Measurements from ENCODE around the gene OR4D9.
A peak's percentile ranks its signal among the peaks of the same experiment; 100 is the strongest.

OR4D9 gene

DNA sequence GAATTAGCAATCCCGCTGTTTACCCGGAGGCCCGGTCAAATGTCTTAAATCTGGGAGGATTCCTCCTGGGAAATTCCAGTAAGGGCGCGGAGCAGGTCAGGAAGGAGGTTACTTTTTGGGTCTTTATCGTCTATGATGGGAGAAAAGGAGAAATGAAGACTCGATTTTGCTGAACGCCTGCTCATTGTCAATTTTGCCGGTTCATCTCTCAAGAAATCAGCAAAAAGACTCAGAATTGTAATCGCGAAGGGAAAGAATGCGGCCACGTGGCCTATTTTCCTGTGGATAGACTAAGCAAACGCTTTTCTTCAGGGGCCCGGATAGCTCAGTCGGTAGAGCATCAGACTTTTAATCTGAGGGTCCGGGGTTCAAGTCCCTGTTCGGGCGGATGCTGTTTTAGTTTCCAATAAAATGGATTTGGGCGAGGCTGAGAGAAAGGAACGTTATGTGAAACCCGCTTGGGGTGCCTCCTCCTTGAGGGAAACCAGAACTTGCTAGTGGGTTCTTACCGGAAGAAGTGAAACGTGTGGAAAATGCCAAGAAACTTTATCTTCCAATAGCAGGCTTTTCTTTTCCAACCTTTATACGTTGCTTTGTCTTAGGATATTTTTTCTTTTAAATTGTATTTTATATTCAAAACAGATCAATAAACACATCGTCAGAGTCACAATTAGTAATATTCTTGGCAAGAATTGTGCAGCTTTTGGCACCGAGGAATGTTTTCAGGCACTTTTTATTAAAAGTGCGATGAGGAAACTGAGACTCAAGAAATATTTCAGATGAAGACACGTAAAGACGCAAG, 45.0 kb downstream of the OR4D9 start:
- TF ChIP-seq, protein P1, sequence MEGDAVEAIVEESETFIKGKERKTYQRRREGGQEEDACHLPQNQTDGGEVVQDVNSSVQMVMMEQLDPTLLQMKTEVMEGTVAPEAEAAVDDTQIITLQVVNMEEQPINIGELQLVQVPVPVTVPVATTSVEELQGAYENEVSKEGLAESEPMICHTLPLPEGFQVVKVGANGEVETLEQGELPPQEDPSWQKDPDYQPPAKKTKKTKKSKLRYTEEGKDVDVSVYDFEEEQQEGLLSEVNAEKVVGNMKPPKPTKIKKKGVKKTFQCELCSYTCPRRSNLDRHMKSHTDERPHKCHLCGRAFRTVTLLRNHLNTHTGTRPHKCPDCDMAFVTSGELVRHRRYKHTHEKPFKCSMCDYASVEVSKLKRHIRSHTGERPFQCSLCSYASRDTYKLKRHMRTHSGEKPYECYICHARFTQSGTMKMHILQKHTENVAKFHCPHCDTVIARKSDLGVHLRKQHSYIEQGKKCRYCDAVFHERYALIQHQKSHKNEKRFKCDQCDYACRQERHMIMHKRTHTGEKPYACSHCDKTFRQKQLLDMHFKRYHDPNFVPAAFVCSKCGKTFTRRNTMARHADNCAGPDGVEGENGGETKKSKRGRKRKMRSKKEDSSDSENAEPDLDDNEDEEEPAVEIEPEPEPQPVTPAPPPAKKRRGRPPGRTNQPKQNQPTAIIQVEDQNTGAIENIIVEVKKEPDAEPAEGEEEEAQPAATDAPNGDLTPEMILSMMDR (IDR thresholded peaks at IDR 0.05; ENCODE audit: insufficient read depth, low read depth, low read length, missing control alignments) = no peak
- peak; percentile 92 for DNase-seq (ENCODE audit: low read depth)
- peak overlapping the region; percentile 64 for H3K4me3 ChIP-seq (ENCODE audit: low read depth, low read length)

DNA sequence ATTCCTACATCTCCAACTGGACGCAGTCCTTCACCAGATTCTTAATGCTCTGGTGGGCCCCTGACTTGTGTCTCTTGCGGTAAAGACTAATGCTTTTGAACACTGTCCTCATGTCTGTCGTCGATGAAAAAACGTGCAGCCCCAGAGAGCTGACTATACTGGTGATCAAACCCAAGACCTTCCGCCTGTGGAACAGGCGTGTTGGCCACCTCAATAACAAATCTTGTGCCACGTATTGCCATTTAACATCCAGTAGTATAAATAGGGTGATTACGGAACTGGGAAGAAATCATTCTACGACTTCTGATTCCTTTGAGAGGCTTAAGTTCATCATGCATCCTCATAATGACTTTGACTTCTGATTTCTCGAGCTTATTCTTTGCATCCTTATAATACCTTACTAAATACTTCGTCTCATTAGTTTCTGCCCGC, 45.6 kb downstream of the OR4D9 start:
- TF ChIP-seq, protein P1 (IDR thresholded peaks at IDR 0.05; ENCODE audit: insufficient read depth, low read depth, low read length, missing control alignments) = no peak
- DNase-seq (ENCODE audit: low read depth) = peak; percentile 69
- H3K4me3 ChIP-seq (ENCODE audit: low read depth, low read length) = peak overlapping the region; percentile 64

DNA sequence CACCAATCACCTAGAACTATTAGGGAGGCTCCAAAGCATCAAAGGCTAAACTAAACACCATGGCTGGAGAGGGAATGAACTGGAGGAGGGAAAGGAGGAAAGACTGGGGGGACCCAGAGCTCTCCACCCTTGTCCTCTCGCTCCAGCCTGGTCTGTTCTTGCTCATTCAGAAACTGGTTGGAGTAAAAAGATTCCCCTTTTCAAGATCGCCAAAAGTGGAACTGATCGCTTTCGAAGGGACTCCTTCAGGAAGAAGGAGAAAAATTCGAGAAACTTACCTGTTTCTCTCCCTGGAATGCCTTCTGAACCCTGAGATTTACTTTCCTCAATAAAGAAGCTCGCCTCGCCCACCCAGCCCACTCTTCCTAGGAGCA, 46.9 kb downstream of the OR4D9 start:
- H3K4me3 ChIP-seq (ENCODE audit: low read depth, low read length) = peak overlapping the region; percentile 64
- TF ChIP-seq, protein P1 (IDR thresholded peaks at IDR 0.05; ENCODE audit: insufficient read depth, low read depth, low read length, missing control alignments) = no peak

DNA sequence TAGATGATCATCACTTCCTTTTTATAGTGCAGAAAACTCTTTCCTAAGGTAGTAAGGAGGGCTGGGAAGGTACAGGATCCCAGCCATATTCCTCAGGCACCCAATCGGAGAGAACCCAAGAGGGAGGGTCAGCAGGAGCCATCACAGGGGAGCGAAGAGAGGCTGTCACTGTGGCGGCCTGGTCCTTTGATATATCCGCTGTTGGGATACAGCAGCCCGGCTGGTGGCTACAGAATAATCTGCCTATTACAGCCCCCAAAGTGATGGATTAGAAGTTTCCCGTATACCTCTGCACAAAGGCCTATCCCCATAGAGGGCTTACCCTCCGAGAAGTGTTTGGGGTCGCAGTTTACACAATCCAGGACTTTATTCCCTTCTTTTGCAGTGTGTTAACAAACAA, 48.5 kb downstream of the OR4D9 start:
- TF ChIP-seq, protein P1 (IDR thresholded peaks at IDR 0.05; ENCODE audit: insufficient read depth, low read depth, low read length, missing control alignments) = no peak
- peak overlapping the region; percentile 87 for H3K4me3 ChIP-seq (ENCODE audit: low read depth, low read length)
- no peak for DNase-seq (ENCODE audit: low read depth)

More for the DNA sequence above, 46.9 kb downstream of the OR4D9 start:
- no peak for DNase-seq (ENCODE audit: low read depth)

DNA sequence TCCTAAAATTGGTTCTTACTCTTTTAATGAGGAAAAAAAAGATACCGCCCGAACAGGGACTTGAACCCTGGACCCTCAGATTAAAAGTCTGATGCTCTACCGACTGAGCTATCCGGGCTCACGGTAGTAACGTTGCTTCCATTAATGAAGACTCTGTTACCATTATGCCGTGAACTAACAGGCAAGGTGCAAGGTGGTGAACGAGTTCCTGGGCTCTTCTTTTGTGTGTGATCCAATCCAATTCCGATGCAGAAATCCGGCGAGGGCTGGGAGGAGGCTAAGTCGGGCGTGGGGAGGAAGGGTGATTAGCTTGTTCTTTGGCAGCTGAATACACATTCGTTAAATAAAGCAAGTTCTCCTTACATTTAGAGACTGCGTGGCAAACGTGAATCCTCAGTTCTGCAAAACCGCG, 49.0 kb downstream of the OR4D9 start:
- TF ChIP-seq, protein P1 (IDR thresholded peaks at IDR 0.05; ENCODE audit: insufficient read depth, low read depth, low read length, missing control alignments) = no peak
- peak; percentile 92 for DNase-seq (ENCODE audit: low read depth)
- H3K4me3 ChIP-seq (ENCODE audit: low read depth, low read length) = peak overlapping the region; percentile 87

DNA sequence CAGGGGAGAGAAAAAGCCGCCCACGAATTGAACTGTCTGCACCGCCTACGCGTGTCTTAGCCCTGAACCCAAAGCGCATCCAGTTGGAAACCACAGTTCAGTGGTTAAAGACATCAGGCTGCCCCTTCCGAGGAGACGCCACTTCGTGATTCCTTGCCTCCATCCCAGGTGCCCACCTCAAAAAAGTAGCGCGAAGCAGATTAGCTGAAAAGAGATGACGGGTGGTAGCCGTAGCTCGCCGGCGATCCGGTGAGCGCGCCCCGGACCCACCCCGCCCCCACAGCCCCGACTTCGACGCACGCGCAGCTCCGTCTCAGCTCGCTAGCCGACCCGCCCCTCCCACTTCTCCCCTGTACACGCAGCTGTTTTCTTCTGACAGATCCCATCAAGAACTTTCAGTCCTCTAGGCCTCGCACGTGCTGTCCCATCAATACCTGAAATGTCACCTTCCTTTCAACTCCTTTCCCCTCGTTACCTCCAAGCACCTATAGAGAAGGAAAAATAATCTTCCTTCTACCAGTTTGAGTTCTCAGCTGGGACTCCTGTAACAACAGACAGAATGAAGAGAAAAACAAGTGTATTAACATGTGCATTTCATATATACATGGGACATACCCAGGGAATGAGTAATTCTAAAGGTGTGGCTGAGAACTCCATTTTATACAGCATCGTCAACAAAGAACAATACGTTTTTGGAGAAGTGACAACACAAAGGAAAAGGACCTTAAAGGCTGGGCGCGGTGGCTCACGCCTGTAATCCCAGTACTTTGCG, 49.5 kb downstream of the OR4D9 start:
- peak; percentile 94 for DNase-seq (ENCODE audit: low read depth)
- peak overlapping the region; percentile 87 for H3K4me3 ChIP-seq (ENCODE audit: low read depth, low read length)
- TF ChIP-seq, protein P1 (IDR thresholded peaks at IDR 0.05; ENCODE audit: insufficient read depth, low read depth, low read length, missing control alignments) = no peak

All from GM12865 (cell line).